GM18870 (cell line): ENCODE results near the gene PTPN20.

ENCODE experiments used
- ATAC-seq: cut with Tn5 transposase; IDR thresholded peaks from one replicate; pipeline ENCODE4 v1.9.1; 2021; ENCODE audit warnings: moderate library complexity; ENCODE audit not compliant: unreplicated experiment

PTPN20 gene

DNA sequence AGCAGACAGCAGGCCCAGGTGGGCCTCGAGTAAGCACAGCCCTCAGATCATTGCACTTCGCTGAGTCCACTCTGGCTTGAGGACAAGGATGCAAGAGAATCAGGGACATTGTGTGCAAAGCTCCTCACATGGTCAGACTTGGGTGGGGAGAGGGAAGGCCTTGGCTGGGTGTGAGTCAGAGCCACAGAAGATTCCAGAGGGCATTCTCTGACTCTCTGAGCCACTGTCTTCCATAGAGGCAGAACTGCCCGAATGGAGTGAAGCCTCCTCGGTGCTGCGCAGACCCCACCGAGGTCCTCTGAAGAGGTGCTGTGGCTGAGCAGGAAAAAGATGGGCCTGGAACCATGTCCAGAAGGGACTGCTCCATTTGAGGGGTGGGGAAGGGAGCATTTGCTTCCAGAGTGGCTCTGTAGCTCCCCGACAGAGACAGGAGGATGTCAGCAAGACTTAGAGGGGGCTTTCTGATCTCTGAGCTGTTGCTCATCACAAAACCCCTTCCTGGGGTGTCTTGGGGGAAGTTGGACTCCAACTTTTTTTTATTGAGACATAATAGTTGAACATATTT, 120.8 kb downstream of the PTPN20 start:
- no peak for ATAC-seq

DNA sequence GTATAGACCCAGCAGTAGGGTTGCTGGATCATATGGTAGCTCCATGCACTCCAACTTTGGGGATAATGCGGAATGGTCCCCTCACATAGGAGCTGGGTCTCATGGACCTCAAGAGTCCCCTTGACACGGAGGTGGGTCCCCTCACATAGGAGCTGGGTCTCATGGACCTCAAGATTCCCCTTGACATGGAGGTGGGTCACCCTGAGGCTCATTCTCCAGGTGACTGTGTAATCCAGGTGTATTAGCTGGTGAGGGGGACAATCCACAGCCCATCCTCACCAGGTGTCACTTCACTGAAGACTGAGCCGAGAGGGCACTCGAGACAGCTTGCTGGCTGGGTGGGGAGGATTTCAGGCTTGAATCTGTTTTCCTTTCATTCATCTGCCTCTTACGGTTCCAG, 121.9 kb downstream of the PTPN20 start:
- no peak for ATAC-seq

DNA sequence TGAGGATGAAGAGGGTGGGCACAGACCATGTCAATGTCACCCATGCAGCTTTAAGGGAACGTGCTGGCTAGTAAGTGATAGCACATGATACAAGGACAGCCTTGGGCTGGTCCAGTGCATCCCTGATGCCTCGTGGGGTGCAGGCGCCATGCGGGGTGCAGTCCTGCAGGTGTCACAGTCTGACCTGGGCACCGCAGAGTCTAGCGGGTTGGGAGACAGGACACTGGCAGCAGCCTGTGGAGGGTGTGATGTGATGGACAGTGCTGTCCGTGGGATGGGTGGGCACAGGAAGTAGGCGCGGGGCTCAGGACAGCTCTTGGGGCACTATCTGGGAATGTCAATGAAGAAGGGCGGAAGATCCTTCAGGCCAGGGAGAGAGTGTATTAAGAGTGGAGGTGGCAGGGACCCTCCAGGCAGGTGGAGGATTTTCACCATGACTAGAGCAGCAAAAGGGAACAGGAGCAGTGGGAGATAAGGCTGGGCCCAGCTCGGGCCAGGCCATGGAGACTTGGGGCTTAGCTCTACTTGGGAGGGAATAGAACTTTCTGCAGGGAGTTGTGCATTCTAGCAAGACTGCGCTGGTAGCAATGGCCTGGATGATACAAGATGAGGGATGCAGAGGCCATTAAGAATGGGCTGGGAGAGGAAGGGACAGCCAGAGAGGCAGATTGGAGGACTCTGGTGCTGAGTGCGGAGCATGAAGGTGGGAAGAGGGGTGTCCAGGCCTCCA, 122.5 kb downstream of the PTPN20 start:
- ATAC-seq: no peak

- ATAC-seq: no peak
Measured at GRCh38 chr10:47034441-47035051, 123.3 kb downstream of the PTPN20 start.

GRCh38 chr10:47035171-47035818, 124.1 kb downstream of the PTPN20 start:
- ATAC-seq: no peak

GRCh38 chr10:47035819-47036337, 124.7 kb downstream of the PTPN20 start:
- ATAC-seq: no peak

DNA sequence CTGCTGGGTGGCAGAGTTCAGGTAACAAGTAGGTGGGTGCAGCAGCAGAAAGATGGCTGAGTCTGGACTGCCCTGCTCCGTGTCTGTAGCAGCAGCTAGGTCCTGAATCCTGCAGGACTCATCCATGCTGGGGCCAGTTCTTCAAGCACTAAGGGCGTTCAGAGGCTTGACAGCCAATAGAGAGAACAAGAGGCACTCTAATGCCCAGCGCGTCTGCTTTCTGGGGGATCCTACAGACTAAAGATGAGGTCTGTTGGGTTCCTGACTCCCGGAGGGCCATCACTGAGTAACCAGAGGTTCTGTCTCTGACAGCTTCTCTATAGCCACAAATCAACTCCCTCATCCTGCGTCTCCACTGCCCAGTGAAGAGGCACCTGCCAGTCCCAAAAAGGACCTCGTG, 125.5 kb downstream of the PTPN20 start:
- ATAC-seq: no peak

- ATAC-seq: no peak
Measured at GRCh38 chr10:47037654-47038425, 126.6 kb downstream of the PTPN20 start.

DNA sequence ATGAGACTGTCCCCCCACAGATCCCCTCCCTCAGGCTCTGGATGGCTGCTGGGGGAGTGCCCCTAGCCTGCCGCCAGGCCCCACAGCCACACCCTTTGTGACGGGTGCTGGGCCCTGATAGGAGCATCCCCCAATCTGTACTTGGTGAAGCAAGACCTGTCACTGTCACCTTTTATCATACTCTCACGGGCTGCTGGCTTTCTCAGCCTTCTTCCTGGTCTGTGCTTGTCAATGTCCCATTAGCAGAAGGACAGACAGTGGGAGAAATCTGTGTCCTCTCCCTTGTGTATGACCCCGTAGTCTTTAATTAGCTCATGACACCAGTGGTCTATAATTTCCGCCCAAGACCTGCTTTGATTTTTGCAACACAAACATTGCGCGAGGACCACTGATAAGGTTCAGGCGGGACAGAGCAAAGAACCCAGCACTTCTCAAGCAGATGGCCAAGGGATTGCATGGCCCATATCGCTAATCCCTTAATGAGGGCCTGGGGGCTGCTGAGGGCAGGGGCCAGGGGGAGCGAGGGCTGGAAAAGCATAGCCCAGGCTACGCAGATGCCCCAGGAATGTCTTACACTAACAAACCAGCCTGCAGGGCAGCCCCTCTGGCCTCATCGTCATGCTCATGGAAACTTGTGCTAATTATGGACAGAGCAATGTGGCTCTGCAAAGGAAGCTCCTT, 127.8 kb downstream of the PTPN20 start:
- no peak for ATAC-seq

GRCh38 chr10:47039562-47039913, 128.3 kb downstream of the PTPN20 start:
- no peak for ATAC-seq

DNA sequence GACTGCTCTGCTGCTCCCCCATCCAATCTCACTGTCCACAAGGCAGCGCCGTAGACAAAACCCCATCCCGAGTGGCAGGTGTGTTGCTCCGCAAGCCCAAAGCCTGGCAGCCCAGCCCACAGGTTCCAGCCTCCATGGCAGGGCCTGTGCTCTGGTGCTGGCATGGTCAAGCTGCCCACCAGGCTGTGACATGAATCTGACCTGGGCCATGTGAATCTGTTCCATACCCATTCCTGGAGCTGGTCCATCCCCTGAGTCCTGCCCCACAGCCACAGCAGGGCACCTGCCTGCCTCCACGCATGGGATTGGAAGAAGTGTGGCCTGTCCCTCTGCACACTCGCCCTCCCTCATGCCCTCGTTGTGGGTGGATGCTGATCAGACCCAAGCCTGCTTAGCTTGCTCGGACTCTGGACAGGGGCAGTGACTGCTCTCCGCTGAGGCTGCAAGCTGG, 128.8 kb downstream of the PTPN20 start:
- no peak for ATAC-seq

DNA sequence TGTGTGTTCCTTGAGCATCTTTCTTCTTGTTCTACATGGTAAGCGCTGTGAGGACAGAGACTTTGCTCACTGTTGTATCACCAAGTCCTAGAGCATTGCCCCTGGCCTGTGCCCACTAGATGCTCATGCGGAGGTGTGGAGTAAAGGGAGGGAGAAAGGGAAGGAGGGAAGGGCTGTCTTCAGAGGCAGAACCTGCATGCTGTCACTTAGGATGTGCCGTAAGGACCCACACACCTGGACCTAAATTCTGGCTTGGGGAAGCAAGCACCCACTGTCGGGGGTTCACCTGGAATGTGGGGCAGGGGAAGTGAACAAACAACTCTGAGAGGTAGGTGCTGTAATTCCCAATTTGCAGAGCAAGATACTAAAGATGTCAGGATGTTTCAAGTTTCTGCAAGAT, 129.5 kb downstream of the PTPN20 start:
- no peak for ATAC-seq

- ATAC-seq: no peak
Measured at GRCh38 chr10:47041396-47042198, 130.4 kb downstream of the PTPN20 start.

- no peak for ATAC-seq
Measured at GRCh38 chr10:47042199-47042473, 130.9 kb downstream of the PTPN20 start.

- no peak for ATAC-seq
Measured at GRCh38 chr10:47042780-47043750, 131.8 kb downstream of the PTPN20 start.

DNA sequence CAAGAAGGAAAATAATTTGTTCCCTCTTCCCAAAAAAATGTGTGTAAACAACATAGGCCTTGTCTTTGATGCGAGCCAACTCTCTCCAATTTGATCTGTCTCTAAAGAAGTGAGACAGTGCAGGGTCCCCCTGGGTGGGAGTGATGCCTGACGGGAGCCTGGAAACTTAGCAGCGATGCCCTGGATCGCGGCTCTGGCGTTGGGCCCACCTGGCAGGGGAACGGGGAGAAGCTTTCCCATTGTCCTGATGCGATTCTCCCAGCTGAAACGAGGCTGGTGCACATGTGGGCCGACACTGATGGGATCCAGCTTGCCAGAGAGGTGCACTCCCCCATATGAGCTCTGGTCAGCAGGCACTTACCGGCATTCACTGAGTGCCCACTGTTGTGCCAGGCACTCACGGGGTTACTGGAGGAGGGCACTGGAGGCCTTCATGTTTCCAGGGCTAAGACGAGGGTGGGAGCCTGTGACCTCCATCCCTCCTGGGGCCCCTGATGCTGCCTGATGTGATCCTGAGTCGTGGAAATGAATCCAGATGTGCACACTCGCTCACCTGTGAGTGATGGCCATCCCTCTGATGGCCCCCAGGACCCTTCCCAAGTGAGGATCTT, 132.8 kb downstream of the PTPN20 start:
- ATAC-seq: no peak

GRCh38 chr10:47044741-47045140, 133.5 kb downstream of the PTPN20 start:
- ATAC-seq: no peak

GRCh38 chr10:47045331-47045861, 134.2 kb downstream of the PTPN20 start:
- no peak for ATAC-seq
